HCT116 (cell line): Measurements from ENCODE around the gene NDUFAF7. TPM values are rescaled to one million over a fixed set of nuclear protein-coding genes. Genes with fewer than 3 reads are reported as not detected.

Source experiments
- ATAC-seq: fragments of 200-7000 bp; cut with Tn5 transposase; 2 replicates; pipeline ENCODE4 v1.9.1; 2020; ENCODE audit warnings: mild to moderate bottlenecking, moderate library complexity
- BruUV-seq: library from RNA; stranded (reverse); fragments of 400-500 nt; replicated peaks from 2 replicates; lab custom pipeline; 2021; lab: Mats Ljungman, UMichigan
- CTCF ChIA-PET: fragments of 300-600 bp; sonication (Branson Sonifier 250); formaldehyde crosslinking; loops from one replicate; lab custom pipeline; 2021; ENCODE audit warnings: antibody characterized with exemption; lab: Charles Lee
- POLR2A ChIA-PET: fragments of 300-600, 350-600 bp; sonication (Branson Sonifier 250); formaldehyde crosslinking; loops from one replicate; lab custom pipeline; 2021; ENCODE audit warnings: antibody characterized with exemption; lab: Charles Lee
- RAD21 ChIA-PET, 2 experiments: fragments of 300-600 bp; sonication (Branson Sonifier 250); formaldehyde crosslinking; loops; one replicate each; lab custom pipeline; 2023; ENCODE audit warnings: low total read pairs in 2 of 2; ENCODE audit not compliant: uncharacterized antibody in 2 of 2, unreplicated experiment in 2 of 2, low non-redundant PET in 1 of 2; lab: Charles Lee
- DNase-seq: peaks from one replicate; pipeline ENCODE4 v3.0.0-alpha.2; 2010; ENCODE audit warnings: low read depth, low spot score
- H2AFZ ChIP-seq: fragments of 200-600 bp; shearing (Covaris generic), sonication (generic); 2 replicates; pipeline ENCODE4 v1.6.1; 2017; ENCODE audit warnings: low read depth, mixed run types, mixed read lengths, antibody characterized with exemption, low read length; ENCODE audit not compliant: poor library complexity, severe bottlenecking
- H3K27ac ChIP-seq: 2 replicates; pipeline ENCODE4 v1.5.1; 2012; ENCODE audit warnings: low read depth, low read length
- H3K27me3 ChIP-seq: fragments of 200-600 bp; sonication (generic); 2 replicates; pipeline ENCODE4 v1.6.1; 2016; ENCODE audit warnings: mixed run types, low read length, mixed read lengths; ENCODE audit not compliant: insufficient read depth
- H3K36me3 ChIP-seq, 2 experiments: fragments of 200-500 bp in 1 of 2; fragments of 200-600 bp in 1 of 2; sonication (Bioruptor generic) in 1 of 2; sonication (generic) in 1 of 2; 2 replicates each; pipeline versions ENCODE4 v1.5.1 to v1.6.1; 2014 to 2016; ENCODE audit warnings: low read length in 2 of 2, inconsistent platforms in 1 of 2, mixed read lengths in 1 of 2, mixed run types in 1 of 2; ENCODE audit not compliant: insufficient read depth in 2 of 2, control insufficient read depth in 1 of 2
- H3K4me1 ChIP-seq, 2 experiments: fragments of 200-600 bp in 1 of 2; sonication (generic) in 1 of 2; 2 replicates each; pipeline versions ENCODE4 v1.5.1 to v1.6.1; 2012 to 2017; ENCODE audit warnings: low read length in 2 of 2, inconsistent platforms in 1 of 2, mild to moderate bottlenecking in 1 of 2, mixed read lengths in 1 of 2, mixed run types in 1 of 2, moderate library complexity in 1 of 2; ENCODE audit not compliant: insufficient read depth in 2 of 2, control insufficient read depth in 1 of 2
- H3K4me2 ChIP-seq: fragments of 200-600 bp; sonication (generic); 2 replicates; pipeline ENCODE4 v1.6.1; 2017; ENCODE audit warnings: mixed run types, low read length, mixed read lengths
- H3K4me3 ChIP-seq, 2 experiments: fragments of 200-600 bp in 1 of 2; sonication (generic) in 1 of 2; replicated peaks in 1 of 2; 2 replicates each; pipeline ENCODE4 v1.5.1; 2011 to 2016; ENCODE audit warnings: low read length in 2 of 2, control low read depth in 1 of 2, low read depth in 1 of 2, mild to moderate bottlenecking in 1 of 2, mixed read lengths in 1 of 2, mixed run types in 1 of 2
- H3K79me2 ChIP-seq: fragments of 200-600 bp; sonication (generic); 2 replicates; pipeline ENCODE4 v1.6.1; 2017; ENCODE audit warnings: mild to moderate bottlenecking, mixed run types, low read length, moderate library complexity, mixed read lengths; ENCODE audit not compliant: insufficient read depth
- H3K9ac ChIP-seq: fragments of 200-600 bp; sonication (generic); 2 replicates; pipeline ENCODE4 v1.6.1; 2016; ENCODE audit warnings: low read length, mixed read lengths
- H3K9me2 ChIP-seq: fragments of 200-600 bp; sonication (generic), shearing (Covaris generic); 2 replicates; pipeline ENCODE4 v1.6.1; 2017; ENCODE audit warnings: mixed run types, mild to moderate bottlenecking, moderate library complexity; ENCODE audit not compliant: insufficient read depth
- H3K9me3 ChIP-seq, 2 experiments: fragments of 200-500 bp in 1 of 2; fragments of 200-600 bp in 1 of 2; sonication (Bioruptor generic) in 1 of 2; sonication (generic) in 1 of 2; 2 replicates each; pipeline ENCODE4 v1.6.1; 2014 to 2017; ENCODE audit warnings: low read length in 2 of 2, mixed read lengths in 2 of 2, inconsistent platforms in 1 of 2, low read depth in 1 of 2, mild to moderate bottlenecking in 1 of 2, mixed run types in 1 of 2, moderate library complexity in 1 of 2; ENCODE audit not compliant: control insufficient read depth in 1 of 2, insufficient read depth in 1 of 2
- H4K20me1 ChIP-seq: fragments of 200-600 bp; sonication (generic), shearing (Covaris generic); 2 replicates; pipeline ENCODE4 v1.6.1; 2017; ENCODE audit warnings: mixed run types, mild to moderate bottlenecking, moderate library complexity; ENCODE audit not compliant: insufficient read depth
- CTCF ChIP-seq, 3 experiments: fragments of 200-600 bp in 1 of 3; sonication (generic) in 1 of 3; IDR thresholded peaks in 2 of 3; conservative IDR thresholded peaks in 1 of 3; 2 replicates each; pipeline ENCODE4 v1.5.1; 2012 to 2017; ENCODE audit warnings: low read depth in 2 of 3, low read length in 2 of 3, antibody characterized with exemption in 1 of 3, borderline replicate concordance in 1 of 3, control low read depth in 1 of 3, mild to moderate bottlenecking in 1 of 3, mixed read lengths in 1 of 3, mixed run types in 1 of 3, moderate library complexity in 1 of 3; ENCODE audit not compliant: insufficient read depth in 1 of 3
- EZH2phosphoT487 ChIP-seq: fragments of 200-600 bp; IDR thresholded peaks from 2 replicates; pipeline ENCODE4 v1.6.1; 2018; ENCODE audit warnings: antibody characterized with exemption, borderline replicate concordance
- FOSL1 ChIP-seq: IDR thresholded peaks from 2 replicates; pipeline ENCODE4 v1.6.1; 2012; ENCODE audit warnings: low read depth
- JUND ChIP-seq: IDR thresholded peaks from 2 replicates; pipeline ENCODE4 v1.6.1; 2012
- POLR2A ChIP-seq: IDR thresholded peaks from 2 replicates; pipeline ENCODE4 v1.7.0; 2011; ENCODE audit warnings: borderline replicate concordance; ENCODE audit not compliant: insufficient read depth, insufficient read length; ENCODE audit errors: extremely low read depth
- POLR2AphosphoS5 ChIP-seq: IDR thresholded peaks from 2 replicates; pipeline ENCODE4 v1.6.1; 2011; ENCODE audit warnings: mild to moderate bottlenecking, low read depth, low read length, moderate library complexity
- SRF ChIP-seq: IDR thresholded peaks from 2 replicates; pipeline ENCODE4 v1.6.1; 2012; ENCODE audit warnings: low read depth
- TCF7L2 ChIP-seq: IDR thresholded peaks from 2 replicates; pipeline ENCODE4 v1.7.0; 2011; ENCODE audit warnings: borderline replicate concordance, inconsistent platforms; ENCODE audit not compliant: insufficient read depth, insufficient read length; ENCODE audit errors: extremely low read depth
- YY1 ChIP-seq: IDR thresholded peaks from 2 replicates; pipeline ENCODE4 v1.6.1; 2011; ENCODE audit warnings: low read length, low read depth, moderate library complexity, mild to moderate bottlenecking; ENCODE audit not compliant: insufficient replicate concordance; ENCODE audit errors: extremely low read depth
- ZFX ChIP-seq: fragments of 450-650 bp; IDR thresholded peaks from 2 replicates; pipeline ENCODE4 v1.6.1; 2017
- ZNF274 ChIP-seq: fragments of 200-500 bp; sonication (Bioruptor generic); IDR thresholded peaks from 2 replicates; pipeline ENCODE4 v1.6.1; 2014; ENCODE audit warnings: mild to moderate bottlenecking, low read depth, low read length, inconsistent platforms
- intact Hi-C: fragments of 100-400 bp; cut with micrococcal nuclease; formaldehyde crosslinking; loops from 2 replicates; pipeline ENCODE4 v1.10.0; 2022
- total RNA-seq: library from RNA; stranded (reverse); gene quantifications from one replicate; pipeline ENCODE4 v1.2.1, GENCODE V29; 2021; ENCODE audit not compliant: unreplicated experiment
- TF ChIP-seq, protein P1 (sequence below): IDR thresholded peaks from 2 replicates; pipeline ENCODE4 v1.6.1; 2012; ENCODE audit warnings: low read depth
- TF ChIP-seq, protein P2 (sequence below): IDR thresholded peaks from 2 replicates; pipeline ENCODE4 v1.6.1; 2012

The NDUFAF7 gene
- total RNA-seq, 1 experiment from 2014 or later, result 21.6 TPM

DNA sequence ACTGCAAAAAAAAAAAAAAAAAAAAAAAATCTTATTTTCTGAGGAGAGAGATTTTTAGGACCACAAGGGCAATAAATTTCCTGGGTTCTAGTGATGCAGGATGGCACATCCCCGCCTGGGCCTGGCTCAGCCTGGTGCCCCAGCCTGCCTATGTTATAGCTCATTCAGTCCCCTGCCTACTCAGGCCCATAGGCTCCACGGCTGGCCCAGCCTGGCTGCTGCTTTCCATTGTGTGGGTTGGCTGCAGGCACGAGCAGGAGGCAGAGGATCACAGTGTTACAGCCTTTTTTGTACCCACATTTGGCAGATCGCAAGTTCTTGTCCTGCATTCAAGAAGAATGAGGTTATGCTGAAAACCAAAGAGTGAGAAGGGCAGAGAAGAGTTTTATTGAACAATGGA, 40.2 kb upstream of the NDUFAF7 start:
- Histone ChIP-seq H3K27me3 (no peaks in the 10 kb centered on the region), H3K9ac (no peak overlapping the region), H2AFZ (no peak overlapping the region), H4K20me1 (no peaks in the 10 kb centered on the region), H3K4me3 (no peak overlapping the region), H3K4me1 (peaks cover 14 to 26% of the 10 kb centered on the region in 2 experiments), H3K27ac (no peak overlapping the region), H3K36me3 (no peaks in the 10 kb centered on the region), H3K4me2 (no peak overlapping the region), H3K9me3 (no peaks in the 10 kb centered on the region), H3K9me2 (no peaks in the 10 kb centered on the region), H3K79me2 (no peaks in the 10 kb centered on the region)
- no TSS peak for BruUV-seq
- intact Hi-C loops, result no loop called here
- POLR2A ChIA-PET, result no interaction called here
- ATAC-seq, result no peak
- CTCF ChIA-PET, result interaction anchor here (2.6 kb wide), 1 partner anchor 11 kb away, joined by 7 read pairs; no protein-coding TSS in a partner anchor
- TF ChIP-seq TCF7L2, result no peak
- TF ChIP-seq YY1, result no peak
- no peak for TF ChIP-seq FOSL1
- TF ChIP-seq SRF, result no peak
- no peak for TF ChIP-seq ZFX
- no peak for TF ChIP-seq POLR2AphosphoS5
- no peak for TF ChIP-seq CTCF (IDR thresholded peaks at IDR 0.05 in 2 of 3, conservative IDR thresholded peaks at IDR 0.05 in 1 of 3; ENCODE audit: borderline replicate concordance in 1 of 3, insufficient read depth in 1 of 3, low read depth in 2 of 3, low read length in 2 of 3)
- no peak for TF ChIP-seq ZNF274
- TF ChIP-seq, protein P1, sequence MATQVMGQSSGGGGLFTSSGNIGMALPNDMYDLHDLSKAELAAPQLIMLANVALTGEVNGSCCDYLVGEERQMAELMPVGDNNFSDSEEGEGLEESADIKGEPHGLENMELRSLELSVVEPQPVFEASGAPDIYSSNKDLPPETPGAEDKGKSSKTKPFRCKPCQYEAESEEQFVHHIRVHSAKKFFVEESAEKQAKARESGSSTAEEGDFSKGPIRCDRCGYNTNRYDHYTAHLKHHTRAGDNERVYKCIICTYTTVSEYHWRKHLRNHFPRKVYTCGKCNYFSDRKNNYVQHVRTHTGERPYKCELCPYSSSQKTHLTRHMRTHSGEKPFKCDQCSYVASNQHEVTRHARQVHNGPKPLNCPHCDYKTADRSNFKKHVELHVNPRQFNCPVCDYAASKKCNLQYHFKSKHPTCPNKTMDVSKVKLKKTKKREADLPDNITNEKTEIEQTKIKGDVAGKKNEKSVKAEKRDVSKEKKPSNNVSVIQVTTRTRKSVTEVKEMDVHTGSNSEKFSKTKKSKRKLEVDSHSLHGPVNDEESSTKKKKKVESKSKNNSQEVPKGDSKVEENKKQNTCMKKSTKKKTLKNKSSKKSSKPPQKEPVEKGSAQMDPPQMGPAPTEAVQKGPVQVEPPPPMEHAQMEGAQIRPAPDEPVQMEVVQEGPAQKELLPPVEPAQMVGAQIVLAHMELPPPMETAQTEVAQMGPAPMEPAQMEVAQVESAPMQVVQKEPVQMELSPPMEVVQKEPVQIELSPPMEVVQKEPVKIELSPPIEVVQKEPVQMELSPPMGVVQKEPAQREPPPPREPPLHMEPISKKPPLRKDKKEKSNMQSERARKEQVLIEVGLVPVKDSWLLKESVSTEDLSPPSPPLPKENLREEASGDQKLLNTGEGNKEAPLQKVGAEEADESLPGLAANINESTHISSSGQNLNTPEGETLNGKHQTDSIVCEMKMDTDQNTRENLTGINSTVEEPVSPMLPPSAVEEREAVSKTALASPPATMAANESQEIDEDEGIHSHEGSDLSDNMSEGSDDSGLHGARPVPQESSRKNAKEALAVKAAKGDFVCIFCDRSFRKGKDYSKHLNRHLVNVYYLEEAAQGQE, result no peak
- TF ChIP-seq POLR2A, result no peak
- no peak for TF ChIP-seq JUND
- no peak for TF ChIP-seq EZH2phosphoT487
- TF ChIP-seq, protein P2, sequence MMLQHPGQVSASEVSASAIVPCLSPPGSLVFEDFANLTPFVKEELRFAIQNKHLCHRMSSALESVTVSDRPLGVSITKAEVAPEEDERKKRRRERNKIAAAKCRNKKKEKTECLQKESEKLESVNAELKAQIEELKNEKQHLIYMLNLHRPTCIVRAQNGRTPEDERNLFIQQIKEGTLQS, result no peak
- DNase-seq, result no peak
- RAD21 ChIA-PET, result no interaction called here
